ENCODE results near the gene MALRD1.
"Not testable (repeated sequence)": the region's sequence is repeated elsewhere in the genome, so short reads cannot be mapped to it uniquely, and the experiment has no call there.

The MALRD1 gene

GRCh38 chr10:19491166-19491565 lies 442.6 kb downstream of the MALRD1 start:
- no peak for DNase-seq (ENCODE audit: low read depth in 2 of 2)

GRCh38 chr10:19493917-19494316 lies 445.3 kb downstream of the MALRD1 start:
- DNase-seq (ENCODE audit: low read depth in 2 of 2) = no peak

- DNase-seq (ENCODE audit: low read depth in 2 of 2) = no peak
Observed at GRCh38 chr10:19497026-19497425, 448.4 kb downstream of the MALRD1 start.

GRCh38 chr10:19498393-19499290 lies 450.0 kb downstream of the MALRD1 start:
- no peak for DNase-seq (ENCODE audit: low read depth in 2 of 2)

- no peak for DNase-seq (ENCODE audit: low read depth in 2 of 2)
Observed at GRCh38 chr10:19499291-19499770, 450.7 kb downstream of the MALRD1 start.

- DNase-seq (ENCODE audit: low read depth in 2 of 2) = no peak
Observed at GRCh38 chr10:19500959-19501358, 452.4 kb downstream of the MALRD1 start.

GRCh38 chr10:19505320-19506312 lies 457.0 kb downstream of the MALRD1 start:
- DNase-seq (ENCODE audit: low read depth in 2 of 2) = no peak

- not testable (repeated sequence) for DNase-seq (ENCODE audit: low read depth in 2 of 2)
Observed at GRCh38 chr10:19510005-19510732, 461.6 kb downstream of the MALRD1 start.

GRCh38 chr10:19518109-19518508 lies 469.5 kb downstream of the MALRD1 start:
- DNase-seq (ENCODE audit: low read depth in 2 of 2) = no peak

GRCh38 chr10:19518632-19519031 lies 470.0 kb downstream of the MALRD1 start:
- DNase-seq (ENCODE audit: low read depth in 2 of 2) = no peak

- DNase-seq (ENCODE audit: low read depth in 2 of 2) = no peak
Observed at GRCh38 chr10:19531324-19531723, 482.7 kb downstream of the MALRD1 start.

GRCh38 chr10:19532411-19532810 lies 483.8 kb downstream of the MALRD1 start:
- DNase-seq (ENCODE audit: low read depth in 2 of 2) = no peak

GRCh38 chr10:19541299-19541698 lies 492.7 kb downstream of the MALRD1 start:
- DNase-seq (ENCODE audit: low read depth in 2 of 2) = no peak

GRCh38 chr10:19546224-19546623 lies 497.6 kb downstream of the MALRD1 start:
- no peak for DNase-seq (ENCODE audit: low read depth in 2 of 2)

- no peak for DNase-seq (ENCODE audit: low read depth in 2 of 2)
Observed at GRCh38 chr10:19549503-19549902, 500.9 kb downstream of the MALRD1 start.

GRCh38 chr10:19556666-19557065 lies 508.1 kb downstream of the MALRD1 start:
- DNase-seq (ENCODE audit: low read depth in 2 of 2) = no peak

- DNase-seq (ENCODE audit: low read depth in 2 of 2) = no peak
Observed at GRCh38 chr10:19561181-19561580, 512.6 kb downstream of the MALRD1 start.

GRCh38 chr10:19563388-19564141 lies 515.0 kb downstream of the MALRD1 start:
- DNase-seq (ENCODE audit: low read depth in 2 of 2) = no peak

GRCh38 chr10:19570120-19570519 lies 521.5 kb downstream of the MALRD1 start:
- DNase-seq (ENCODE audit: low read depth in 2 of 2) = no peak

- no peak for DNase-seq (ENCODE audit: low read depth in 2 of 2)
Observed at GRCh38 chr10:19570991-19571390, 522.4 kb downstream of the MALRD1 start.

GRCh38 chr10:19572056-19572455 lies 523.5 kb downstream of the MALRD1 start:
- no peak for DNase-seq (ENCODE audit: low read depth in 2 of 2)

Measured in activated CD8-positive, alpha-beta memory T cell treated with anti-CD3 and anti-CD28 coated beads for 4 hours (primary cell).